Activated T-cell treated with anti-CD3 and anti-CD28 coated beads, Interleukin-2, amount 50 U/mL, for 72 hours (primary cell): ENCODE measurements around the gene KIAA0319L. TPM values are rescaled to one million over a fixed set of nuclear protein-coding genes. Genes with fewer than 3 reads are reported as not detected.

Experiments
- ATAC-seq, 2 donors: fragments of 150-1000 bp; cut with Tn5 transposase; replicated peaks in 1 of 2; 2 replicates each; pipeline ENCODE4 v1.10.0; 2021; ENCODE audit warnings: moderate library complexity in 2 of 2, mild to moderate bottlenecking in 1 of 2
- DNase-seq, 2 donors: peaks; one replicate each; pipeline ENCODE4 v3.0.0; 2021 to 2022; ENCODE audit warnings: mixed read lengths in 1 of 2
- H3K27ac Mint-ChIP-seq: one replicate; pipeline ENCODE4 v1.8.0; 2022; ENCODE audit warnings: mild to moderate bottlenecking, moderate library complexity, mixed read lengths
- H3K27me3 Mint-ChIP-seq: one replicate; pipeline ENCODE4 v1.8.0; 2022; ENCODE audit warnings: low read depth, mixed read lengths
- H3K36me3 Mint-ChIP-seq, 2 donors: one replicate each; pipeline ENCODE4 v1.8.0; 2022; ENCODE audit warnings: mixed read lengths in 2 of 2, mild to moderate bottlenecking in 1 of 2; ENCODE audit not compliant: insufficient read depth in 2 of 2
- H3K4me1 Mint-ChIP-seq: one replicate; pipeline ENCODE4 v1.8.0; 2022; ENCODE audit warnings: low read depth, mixed read lengths
- H3K4me3 Mint-ChIP-seq, 2 donors: one replicate each; pipeline ENCODE4 v1.8.0; 2022; ENCODE audit warnings: mild to moderate bottlenecking in 2 of 2, mixed read lengths in 2 of 2, moderate library complexity in 2 of 2
- H3K9me3 Mint-ChIP-seq, 2 donors: one replicate each; pipeline ENCODE4 v1.8.0; 2022; ENCODE audit warnings: mixed read lengths in 2 of 2
- total RNA-seq, 2 donors: library from RNA; stranded (reverse); gene quantifications; one replicate each; pipeline ENCODE4 v1.2.3, GENCODE V29; 2022

Gene KIAA0319L
- total RNA-seq, 2 donors from 2014 or later, result 44.3 to 60.9 TPM

GRCh38 chr1:35431173-35431599 lies 126.0 kb downstream of the KIAA0319L start:
- peaks cover 33% of the 10 kb centered on the region for H3K4me1 Mint-ChIP-seq
- ATAC-seq (peak; percentile 88 to 90), DNase-seq (no peak)
- H3K27ac Mint-ChIP-seq, result peak overlapping the region; percentile 80
- no peaks in the 10 kb centered on the region for H3K27me3 Mint-ChIP-seq
- peaks cover 0 to 2% of the 10 kb centered on the region in 2 donors for H3K9me3 Mint-ChIP-seq
- H3K4me3 Mint-ChIP-seq, result peak overlapping the region; percentile 35 to 64
- peaks cover 11 to 14% of the 10 kb centered on the region in 2 donors for H3K36me3 Mint-ChIP-seq

DNA sequence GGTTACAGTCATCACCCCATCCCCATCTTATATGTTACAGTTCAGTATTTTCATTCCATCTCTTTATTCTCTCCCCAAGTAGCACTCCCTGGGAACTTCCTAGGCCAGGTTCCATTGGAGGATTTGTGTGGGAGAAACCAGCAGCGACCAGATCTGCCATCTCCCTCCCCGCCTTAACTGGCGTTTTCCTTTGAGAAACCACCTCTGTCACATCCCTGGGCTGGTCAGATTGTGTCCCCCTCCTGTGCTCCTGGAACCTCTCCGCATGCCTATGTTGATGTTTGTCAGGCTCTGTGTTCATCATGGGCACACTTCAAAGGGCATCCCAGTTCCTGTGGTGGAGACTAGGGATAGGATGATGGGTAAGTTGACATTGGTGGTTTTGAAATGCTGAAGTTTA lies 126.4 kb downstream of the KIAA0319L start:
- H3K4me3 Mint-ChIP-seq, result peak overlapping the region; percentile 35 to 64
- H3K4me1 Mint-ChIP-seq, result peaks cover 33% of the 10 kb centered on the region
- peaks cover 11 to 14% of the 10 kb centered on the region in 2 donors for H3K36me3 Mint-ChIP-seq
- peaks cover 0 to 2% of the 10 kb centered on the region in 2 donors for H3K9me3 Mint-ChIP-seq
- no peak for DNase-seq
- peak overlapping the region; percentile 80 for H3K27ac Mint-ChIP-seq
- peak; percentile 17 to 21 for ATAC-seq
- H3K27me3 Mint-ChIP-seq, result no peaks in the 10 kb centered on the region

DNA sequence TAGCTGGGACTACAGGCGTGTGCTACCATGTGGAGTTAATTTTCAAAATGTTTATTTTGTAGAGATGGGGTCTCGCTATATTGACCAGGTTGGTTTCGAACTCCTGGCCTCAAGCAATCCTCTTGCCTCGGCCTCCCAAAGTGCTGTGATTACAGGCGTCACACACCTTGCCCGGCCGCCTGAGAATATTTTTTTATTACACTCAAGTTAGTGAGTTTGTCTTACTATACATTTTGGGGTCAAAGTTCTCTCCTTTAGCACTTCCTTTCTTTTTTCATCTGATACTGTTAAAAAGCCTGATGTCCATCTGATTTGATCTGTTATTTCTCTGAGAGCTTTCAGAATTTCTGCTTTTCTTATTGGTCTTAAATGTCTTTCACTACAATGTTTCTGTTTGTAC lies 128.8 kb downstream of the KIAA0319L start:
- no peak for DNase-seq
- Mint-ChIP-seq H3K4me1 (peaks cover 33% of the 10 kb centered on the region), H3K9me3 (peaks cover 0 to 2% of the 10 kb centered on the region in 2 donors), H3K4me3 (no peak overlapping the region), H3K36me3 (peaks cover 11 to 14% of the 10 kb centered on the region in 2 donors), H3K27ac (no peak overlapping the region), H3K27me3 (no peaks in the 10 kb centered on the region)
- ATAC-seq, result no peak

DNA sequence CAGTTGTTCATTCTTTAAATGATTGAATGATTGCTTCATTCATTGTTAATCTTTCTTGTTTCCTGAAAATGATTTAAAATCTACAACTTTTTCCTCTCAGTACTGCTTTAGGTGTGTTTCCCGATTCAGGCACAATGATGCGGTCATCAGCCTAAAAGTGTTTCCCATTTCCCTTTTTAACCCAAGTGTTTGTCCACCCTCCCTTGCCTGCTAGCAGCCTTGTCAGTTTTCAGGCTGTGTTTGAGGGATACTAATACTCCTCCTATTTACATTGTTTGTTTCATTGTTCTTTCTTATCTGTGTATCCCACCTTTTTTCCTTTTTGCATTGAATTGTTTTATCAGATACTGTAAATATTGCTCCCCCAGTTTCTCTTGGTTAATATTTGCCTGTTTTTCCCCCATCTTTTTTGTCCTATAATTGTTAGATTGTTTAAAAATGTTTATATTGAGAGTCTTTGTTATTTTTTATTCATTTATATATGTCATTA lies 131.1 kb downstream of the KIAA0319L start:
- ATAC-seq, result no peak
- Mint-ChIP-seq H3K27ac (peak overlapping the region; percentile 30), H3K36me3 (peaks cover 7% of the 10 kb centered on the region in 2 donors), H3K4me3 (no peak overlapping the region), H3K4me1 (peaks cover 13% of the 10 kb centered on the region), H3K9me3 (no peaks in the 10 kb centered on the region), H3K27me3 (no peaks in the 10 kb centered on the region)
- no peak for DNase-seq

GRCh38 chr1:35408925-35409324 lies 148.3 kb downstream of the KIAA0319L start:
- DNase-seq (no peak), ATAC-seq (no peak)
- H3K4me3 Mint-ChIP-seq, result no peak overlapping the region
- no peaks in the 10 kb centered on the region for H3K27me3 Mint-ChIP-seq
- peaks cover 4 to 18% of the 10 kb centered on the region in 2 donors for H3K36me3 Mint-ChIP-seq
- no peak overlapping the region for H3K27ac Mint-ChIP-seq
- H3K9me3 Mint-ChIP-seq, result no peaks in the 10 kb centered on the region
- H3K4me1 Mint-ChIP-seq, result no peaks in the 10 kb centered on the region

GRCh38 chr1:35407743-35408142 lies 149.5 kb downstream of the KIAA0319L start:
- Mint-ChIP-seq H3K36me3 (peaks cover 4 to 18% of the 10 kb centered on the region in 2 donors), H3K4me1 (no peaks in the 10 kb centered on the region), H3K9me3 (no peaks in the 10 kb centered on the region), H3K27ac (no peak overlapping the region), H3K27me3 (no peaks in the 10 kb centered on the region), H3K4me3 (no peak overlapping the region)
- DNase-seq (no peak), ATAC-seq (no peak)

- no peak for DNase-seq
- Mint-ChIP-seq H3K9me3 (no peaks in the 10 kb centered on the region), H3K36me3 (peaks cover 6 to 25% of the 10 kb centered on the region in 2 donors), H3K4me3 (no peak overlapping the region), H3K27me3 (no peaks in the 10 kb centered on the region), H3K4me1 (no peaks in the 10 kb centered on the region), H3K27ac (peak overlapping the region; percentile 63)
- ATAC-seq, result no peak
Measured at GRCh38 chr1:35406103-35406502, 151.1 kb downstream of the KIAA0319L start.

DNA sequence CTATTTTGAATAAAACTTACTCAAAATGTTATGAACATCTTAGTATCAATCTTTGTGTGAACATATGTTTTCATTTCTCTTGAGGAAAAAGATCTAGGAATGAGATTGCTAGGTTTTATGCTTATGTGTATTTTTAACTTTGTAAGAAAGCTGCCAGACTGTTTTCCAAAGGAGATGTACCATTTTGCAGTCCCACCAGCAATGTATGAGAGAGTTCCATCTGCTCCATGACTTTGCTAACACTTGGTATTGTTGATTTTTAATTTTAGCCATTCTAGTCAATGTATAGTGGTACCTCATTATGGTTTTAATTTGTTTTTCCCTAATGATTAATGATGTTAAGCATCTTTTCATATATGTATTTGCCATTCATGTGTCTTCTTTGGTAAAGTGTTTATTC lies 156.2 kb downstream of the KIAA0319L start:
- Mint-ChIP-seq H3K4me1 (peaks cover 11% of the 10 kb centered on the region), H3K27me3 (no peaks in the 10 kb centered on the region), H3K4me3 (no peak overlapping the region), H3K9me3 (no peaks in the 10 kb centered on the region), H3K36me3 (peaks cover 7 to 27% of the 10 kb centered on the region in 2 donors), H3K27ac (no peak overlapping the region)
- no peak for DNase-seq
- no peak for ATAC-seq

GRCh38 chr1:35398739-35399138 lies 158.5 kb downstream of the KIAA0319L start:
- peaks cover 11% of the 10 kb centered on the region for H3K4me1 Mint-ChIP-seq
- H3K4me3 Mint-ChIP-seq, result no peak overlapping the region
- H3K27ac Mint-ChIP-seq, result peak overlapping the region; percentile 57
- no peaks in the 10 kb centered on the region for H3K27me3 Mint-ChIP-seq
- ATAC-seq (peak; percentile 36 to 58), DNase-seq (no peak)
- no peaks in the 10 kb centered on the region for H3K9me3 Mint-ChIP-seq
- H3K36me3 Mint-ChIP-seq, result peaks cover 10 to 29% of the 10 kb centered on the region in 2 donors

DNA sequence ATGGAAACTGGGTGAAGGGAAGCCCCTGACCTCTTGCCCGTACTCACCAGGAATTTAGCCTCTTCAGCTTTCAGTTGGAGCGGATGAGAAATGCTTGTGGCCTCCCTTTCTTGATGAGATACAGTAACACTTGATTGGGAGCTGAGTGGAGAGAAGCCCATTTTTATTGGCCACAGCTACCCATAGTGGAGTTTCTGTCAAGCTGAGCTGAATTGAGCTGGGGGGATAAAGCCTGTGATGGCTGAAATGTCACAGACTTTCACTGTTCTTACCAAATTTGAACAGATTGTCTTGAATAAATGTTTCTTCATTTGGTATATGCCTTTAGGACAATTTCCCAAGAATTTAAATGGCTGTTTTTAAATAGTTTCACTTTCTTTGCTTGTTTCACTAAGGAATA lies 162.8 kb downstream of the KIAA0319L start:
- Mint-ChIP-seq H3K4me3 (no peak overlapping the region), H3K36me3 (peaks cover 9 to 21% of the 10 kb centered on the region in 2 donors), H3K27me3 (no peaks in the 10 kb centered on the region), H3K9me3 (no peaks in the 10 kb centered on the region), H3K27ac (no peak overlapping the region), H3K4me1 (peaks cover 10% of the 10 kb centered on the region)
- ATAC-seq (no peak), DNase-seq (no peak)

- Mint-ChIP-seq H3K27ac (no peak overlapping the region), H3K27me3 (no peaks in the 10 kb centered on the region), H3K4me3 (no peak overlapping the region), H3K4me1 (no peaks in the 10 kb centered on the region), H3K36me3 (peaks cover 6 to 17% of the 10 kb centered on the region in 2 donors), H3K9me3 (no peaks in the 10 kb centered on the region)
- DNase-seq (no peak), ATAC-seq (no peak)
Measured at GRCh38 chr1:35390600-35391494, 166.4 kb downstream of the KIAA0319L start.

- Mint-ChIP-seq H3K27ac (no peak overlapping the region), H3K4me1 (no peaks in the 10 kb centered on the region), H3K27me3 (no peaks in the 10 kb centered on the region), H3K4me3 (no peak overlapping the region), H3K9me3 (no peaks in the 10 kb centered on the region), H3K36me3 (peaks cover 4 to 11% of the 10 kb centered on the region in 2 donors)
- DNase-seq (no peak), ATAC-seq (no peak)
Measured at GRCh38 chr1:35386959-35387358, 170.2 kb downstream of the KIAA0319L start.

GRCh38 chr1:35386290-35386689 lies 170.9 kb downstream of the KIAA0319L start:
- no peaks in the 10 kb centered on the region for H3K9me3 Mint-ChIP-seq
- ATAC-seq (no peak), DNase-seq (no peak)
- no peaks in the 10 kb centered on the region for H3K4me1 Mint-ChIP-seq
- no peak overlapping the region for H3K27ac Mint-ChIP-seq
- no peak overlapping the region for H3K4me3 Mint-ChIP-seq
- peaks cover 4 to 11% of the 10 kb centered on the region in 2 donors for H3K36me3 Mint-ChIP-seq
- no peaks in the 10 kb centered on the region for H3K27me3 Mint-ChIP-seq
